NCI-H2227 (cell line): ENCODE data around the gene SLC48A1.

Source experiments
- DNase-seq: peaks from one replicate; lab custom pipeline; 2025; ENCODE audit not compliant: unreplicated experiment; lab: John Stamatoyannopoulos, UW

The SLC48A1 gene

DNA sequence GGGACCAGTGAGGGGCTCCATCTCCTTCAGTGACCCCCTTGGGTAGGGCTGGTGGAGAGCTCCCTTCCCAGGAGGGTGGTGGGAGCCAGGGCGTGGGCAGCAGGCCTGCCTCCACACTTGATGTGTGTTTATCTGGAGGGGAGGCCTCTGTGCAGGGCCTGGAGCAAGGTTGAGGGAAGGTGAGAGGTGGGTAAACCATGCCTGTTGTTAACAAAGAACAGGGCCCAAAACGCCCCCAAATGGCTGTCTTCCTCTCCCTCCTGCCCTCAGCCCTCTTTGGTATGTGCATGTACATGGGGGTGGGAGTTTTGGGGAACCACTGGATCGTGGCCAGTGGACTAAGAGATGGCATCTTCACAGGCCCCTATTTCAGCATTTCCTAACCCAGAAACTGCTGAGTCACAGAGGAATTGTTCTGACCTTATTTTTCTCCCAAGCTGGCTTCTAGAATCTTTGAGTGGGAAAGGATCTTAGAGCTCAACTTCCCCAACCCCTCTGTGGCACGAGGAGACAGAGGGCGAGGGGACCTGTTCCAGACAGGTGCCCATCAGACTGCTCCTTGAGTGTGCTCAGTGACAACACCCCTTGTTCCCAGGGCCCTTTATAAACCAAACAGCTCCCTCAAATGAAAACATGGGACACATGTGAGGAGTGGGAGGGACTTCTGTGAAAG lies 3.6 kb downstream of the SLC48A1 start:
- no peak for DNase-seq

DNA sequence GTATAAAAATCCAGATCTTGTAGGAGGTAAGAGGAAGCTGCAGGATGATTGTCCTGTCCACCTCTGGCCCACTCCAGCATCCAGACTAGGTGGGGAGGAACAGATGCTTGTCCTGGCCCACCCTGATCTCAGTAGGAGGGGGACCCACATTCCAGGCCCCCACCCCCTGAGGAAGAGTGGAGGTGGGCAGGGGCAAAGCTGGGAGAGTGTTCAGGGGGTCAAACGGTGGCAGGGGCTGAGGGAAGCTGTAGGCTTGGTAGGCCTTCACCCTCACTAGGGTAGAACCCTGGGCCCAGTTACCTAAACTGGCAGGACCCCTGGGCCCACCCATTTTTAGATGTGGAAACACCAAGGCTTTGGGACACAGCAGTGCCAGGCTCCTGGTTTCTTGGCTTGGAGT lies 4.1 kb downstream of the SLC48A1 start:
- DNase-seq, result no peak

DNA sequence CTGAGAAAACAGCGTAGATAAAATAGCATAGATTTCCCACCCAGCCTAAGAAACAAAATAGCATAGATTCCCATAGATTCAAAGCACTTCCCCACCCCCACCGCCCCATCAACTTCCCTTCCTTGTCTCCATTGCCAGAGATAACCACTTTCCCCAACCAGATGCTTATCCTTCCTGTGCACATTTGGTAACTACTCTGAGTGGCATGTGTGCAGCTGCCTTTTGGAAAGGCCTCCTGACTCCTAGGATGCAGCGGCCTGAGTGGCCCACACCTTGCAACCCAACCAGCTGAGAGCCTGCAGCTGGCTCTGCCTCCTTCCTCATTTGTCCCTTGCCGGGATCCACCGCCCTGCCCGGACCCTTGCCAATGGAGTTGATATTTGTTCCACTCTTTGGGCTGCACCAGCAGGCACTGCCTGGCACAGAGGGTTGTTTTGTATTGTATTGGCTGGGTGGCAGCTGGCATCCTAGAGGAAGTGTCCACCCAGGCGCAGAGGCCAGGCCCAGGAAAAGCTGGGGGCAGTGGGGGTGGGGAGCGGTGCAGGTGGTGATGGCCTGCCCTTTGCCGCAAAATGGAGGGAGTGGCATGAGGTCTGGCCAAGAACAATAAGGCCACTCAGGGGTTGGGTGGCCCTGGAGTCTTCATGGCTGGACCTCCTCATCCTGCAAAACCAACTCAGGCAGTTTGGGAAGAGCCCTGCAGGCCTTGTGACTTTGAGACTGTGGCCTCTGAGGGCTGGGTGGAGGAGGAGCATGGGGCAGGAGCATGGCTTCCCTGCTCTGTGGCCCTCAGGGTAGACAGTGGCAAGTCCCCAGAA lies 4.9 kb downstream of the SLC48A1 start:
- DNase-seq, result no peak

DNA sequence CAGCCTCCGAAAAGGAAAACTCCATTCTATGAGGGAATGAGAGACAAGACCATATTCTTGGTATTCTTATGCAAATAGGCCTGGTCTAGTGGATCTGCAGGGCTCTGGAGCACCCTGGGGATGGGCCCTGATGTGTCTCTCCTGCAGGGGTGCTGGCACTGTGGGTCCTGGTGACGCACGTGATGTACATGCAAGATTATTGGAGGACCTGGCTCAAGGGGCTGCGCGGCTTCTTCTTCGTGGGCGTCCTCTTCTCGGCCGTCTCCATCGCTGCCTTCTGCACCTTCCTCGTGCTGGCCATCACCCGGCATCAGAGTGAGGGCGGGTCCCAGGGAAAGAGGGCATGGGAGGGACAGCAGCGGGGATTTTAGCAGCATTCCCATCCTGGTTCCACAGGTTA lies 5.8 kb downstream of the SLC48A1 start:
- DNase-seq, result no peak

DNA sequence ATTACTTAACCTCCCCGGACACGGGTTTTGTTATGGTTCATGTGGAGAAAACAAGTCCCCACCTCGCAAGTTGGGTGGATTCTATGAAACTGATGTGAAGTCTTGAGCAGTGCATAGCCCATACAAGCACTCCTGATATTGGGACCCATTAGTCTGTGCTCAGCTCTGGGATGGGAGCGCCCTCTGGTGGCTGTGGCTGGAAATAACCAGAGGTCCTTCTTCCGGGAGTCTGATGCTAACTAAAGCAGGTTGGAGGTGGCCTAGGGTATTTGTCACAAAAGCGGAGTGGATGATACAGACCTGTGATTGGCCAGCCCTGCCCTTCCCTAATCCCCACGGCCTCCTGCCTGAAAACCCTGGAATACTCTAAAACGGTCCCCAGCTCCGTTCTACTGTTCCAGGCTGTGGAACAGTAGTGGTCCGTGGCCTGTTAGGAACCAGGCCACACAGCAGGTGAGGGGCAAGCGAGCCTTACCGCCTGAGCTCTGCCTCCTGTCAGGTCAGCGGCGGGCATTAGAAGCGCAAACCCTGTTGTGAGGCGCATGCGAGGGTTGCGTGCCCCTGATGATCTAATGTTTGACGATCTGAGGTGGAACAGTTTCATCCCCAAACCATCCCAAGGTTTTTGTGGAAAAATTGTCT lies 6.4 kb downstream of the SLC48A1 start:
- DNase-seq, result peak; percentile 83

DNA sequence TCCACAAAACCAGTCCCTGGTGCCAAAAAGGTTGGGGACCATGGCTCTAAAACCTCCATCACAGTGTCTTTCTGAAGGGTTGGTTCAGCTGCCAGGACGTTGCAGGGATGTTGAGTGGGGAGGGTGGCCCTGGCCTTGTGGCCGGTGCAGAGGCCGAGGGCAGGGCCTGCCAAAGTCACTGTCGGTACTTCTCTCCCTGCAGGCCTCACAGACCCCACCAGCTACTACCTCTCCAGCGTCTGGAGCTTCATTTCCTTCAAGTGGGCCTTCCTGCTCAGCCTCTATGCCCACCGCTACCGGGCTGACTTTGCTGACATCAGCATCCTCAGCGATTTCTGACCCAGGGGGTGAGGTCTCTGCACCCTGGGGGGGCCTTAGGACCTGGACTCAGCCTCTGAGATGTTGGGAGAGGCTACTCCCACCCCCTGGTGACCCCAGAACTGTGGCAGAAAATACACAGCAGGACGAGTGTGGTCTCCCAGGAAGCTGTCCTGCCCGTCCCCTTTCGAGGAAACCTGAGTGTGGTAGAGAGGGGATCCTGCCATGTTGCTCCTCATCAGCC lies 7.0 kb downstream of the SLC48A1 start:
- no peak for DNase-seq

DNA sequence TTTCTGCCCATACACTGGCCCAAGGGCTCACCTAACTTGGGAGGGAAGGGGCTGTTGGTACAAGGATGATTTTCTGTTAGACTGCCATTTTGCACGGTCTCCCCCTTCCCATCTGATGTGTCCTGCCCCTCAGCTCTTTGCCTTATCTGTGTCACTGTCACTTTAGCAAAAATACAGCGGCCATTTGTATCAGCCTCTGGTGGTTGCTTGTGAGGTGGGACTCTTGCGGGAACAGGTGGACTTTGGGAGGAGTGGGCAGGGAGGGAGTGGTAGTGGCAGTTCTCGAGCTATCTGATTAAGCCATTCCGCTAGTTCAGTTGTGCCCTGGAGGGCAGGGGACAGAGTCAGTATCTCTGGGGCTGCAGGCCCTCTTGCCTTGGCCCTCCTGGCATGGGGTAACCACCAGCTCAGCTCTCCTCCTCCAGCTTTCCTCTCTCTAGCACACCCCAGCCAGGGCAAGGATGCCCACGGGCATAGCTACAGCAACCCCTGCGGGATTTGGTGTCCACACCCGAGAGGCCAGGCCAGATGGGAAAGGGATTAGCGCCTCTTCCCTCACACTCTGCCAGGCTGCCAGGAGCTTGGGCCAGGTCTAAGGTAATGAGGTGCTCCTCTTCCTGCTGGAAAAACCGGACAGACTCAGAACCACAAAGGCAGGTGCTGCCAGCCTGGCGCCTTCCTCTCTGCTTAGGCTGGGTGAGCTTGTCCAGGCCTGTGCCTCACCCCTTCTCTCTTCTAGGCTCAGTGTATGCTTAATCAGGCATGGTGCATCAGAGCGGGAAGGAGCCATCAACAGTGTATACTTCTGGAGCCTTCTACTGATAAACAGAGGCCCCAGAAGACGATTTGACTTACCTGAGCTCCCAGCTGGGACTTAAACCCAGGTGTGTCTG lies 8.7 kb downstream of the SLC48A1 start:
- no peak for DNase-seq

DNA sequence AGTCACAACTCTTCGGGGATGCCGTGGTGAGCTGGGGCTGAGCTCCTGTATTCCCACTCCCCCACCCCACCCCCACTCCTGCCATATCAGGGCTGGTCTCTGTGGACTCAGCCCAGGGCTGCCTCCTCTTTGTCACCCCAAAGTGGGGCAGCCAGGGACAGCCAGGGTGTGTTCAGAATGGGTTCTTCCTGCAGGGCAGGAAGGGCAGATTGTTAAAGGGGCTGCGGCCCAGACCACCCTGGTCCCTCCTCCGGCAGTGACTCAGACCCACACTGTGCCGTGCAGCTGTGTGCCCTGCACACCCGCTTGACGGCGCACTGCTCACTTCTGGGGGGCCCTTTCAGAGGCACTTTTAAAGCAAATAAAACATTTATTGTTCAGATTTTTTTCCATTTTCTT lies 9.3 kb downstream of the SLC48A1 start:
- DNase-seq, result no peak

DNA sequence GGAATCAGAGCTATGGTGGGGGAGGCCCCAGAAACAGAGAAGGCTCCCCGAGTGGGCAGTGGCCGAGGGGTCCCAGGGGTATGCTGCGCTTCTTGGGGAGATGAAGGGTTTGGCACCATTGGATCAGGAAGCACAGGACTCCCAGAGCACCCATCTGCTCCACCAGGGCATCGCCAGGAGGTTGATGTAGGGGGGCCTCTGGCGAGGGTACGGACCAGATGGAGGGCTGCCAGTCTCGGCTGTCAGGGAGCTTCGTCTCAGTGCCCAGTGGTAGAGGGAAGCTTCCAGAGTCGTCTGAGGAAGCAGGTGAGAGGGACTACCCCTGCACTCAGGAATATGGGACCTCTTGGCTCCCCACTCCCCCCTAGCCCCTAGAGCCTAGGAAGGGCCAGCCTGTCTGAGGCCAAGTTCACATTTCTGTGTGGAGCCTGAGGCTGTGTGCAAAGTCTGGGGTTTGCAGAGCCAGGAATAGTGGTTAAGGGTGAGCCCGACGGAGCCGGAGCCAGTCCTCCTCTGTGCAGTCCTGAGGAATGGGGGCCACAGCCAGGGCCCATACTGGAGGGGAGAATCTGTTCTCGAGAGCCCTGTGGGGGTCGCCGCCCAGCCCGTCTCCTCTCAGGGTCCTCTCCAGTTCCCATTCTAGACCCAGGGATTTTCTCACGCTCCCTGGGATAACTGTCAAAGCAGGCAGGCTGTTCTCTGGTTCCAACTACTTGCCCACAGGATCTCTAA lies 10.2 kb downstream of the SLC48A1 start:
- no peak for DNase-seq

DNA sequence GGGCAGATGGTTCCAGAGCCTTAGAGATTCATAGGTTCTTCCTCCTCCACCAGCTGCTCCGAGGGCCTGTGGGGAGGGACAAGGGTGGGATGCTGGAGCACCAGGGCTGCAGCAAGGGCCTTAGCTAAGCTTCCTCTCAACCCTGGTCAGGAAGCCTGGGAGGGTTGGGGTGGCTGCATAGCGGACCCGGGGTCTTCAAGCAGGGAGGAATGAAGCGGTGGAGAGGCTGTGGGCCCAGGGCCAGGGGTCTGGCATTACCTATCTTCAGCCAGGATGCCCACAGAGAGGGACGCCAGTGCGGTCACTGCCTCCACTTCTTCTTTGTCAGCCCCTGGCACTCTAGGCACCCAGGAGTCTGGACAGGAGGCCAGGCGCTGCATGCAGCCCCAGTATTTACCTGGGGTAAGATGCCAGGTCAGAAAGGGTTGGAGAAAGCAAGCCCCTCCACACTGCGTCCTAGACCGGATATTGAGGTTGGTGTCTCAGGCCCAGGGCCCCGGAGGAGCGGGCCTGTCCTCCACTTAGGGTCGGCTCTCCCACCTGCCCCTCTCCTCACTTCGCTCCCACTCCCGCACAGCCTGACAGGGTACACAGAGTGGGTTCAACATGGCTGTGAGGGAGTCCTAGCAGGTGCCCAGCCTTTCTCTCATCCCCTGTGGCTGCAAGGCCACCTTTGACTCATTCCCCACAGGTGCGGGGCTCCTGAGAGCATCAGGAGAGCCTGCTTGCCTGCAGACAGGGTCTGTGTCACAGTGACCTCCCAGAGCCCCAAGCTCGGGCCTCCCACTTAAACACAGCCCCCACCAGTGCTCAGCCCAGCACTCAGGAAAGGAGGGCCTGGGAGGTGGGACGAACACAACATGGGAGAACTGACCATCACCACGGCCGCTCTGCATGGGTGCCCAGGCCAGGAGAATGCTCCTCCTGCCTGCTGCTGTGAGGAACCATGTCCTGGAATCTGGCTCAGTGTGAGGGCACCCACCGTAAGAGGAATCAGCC lies 11.1 kb downstream of the SLC48A1 start:
- DNase-seq, result no peak

DNA sequence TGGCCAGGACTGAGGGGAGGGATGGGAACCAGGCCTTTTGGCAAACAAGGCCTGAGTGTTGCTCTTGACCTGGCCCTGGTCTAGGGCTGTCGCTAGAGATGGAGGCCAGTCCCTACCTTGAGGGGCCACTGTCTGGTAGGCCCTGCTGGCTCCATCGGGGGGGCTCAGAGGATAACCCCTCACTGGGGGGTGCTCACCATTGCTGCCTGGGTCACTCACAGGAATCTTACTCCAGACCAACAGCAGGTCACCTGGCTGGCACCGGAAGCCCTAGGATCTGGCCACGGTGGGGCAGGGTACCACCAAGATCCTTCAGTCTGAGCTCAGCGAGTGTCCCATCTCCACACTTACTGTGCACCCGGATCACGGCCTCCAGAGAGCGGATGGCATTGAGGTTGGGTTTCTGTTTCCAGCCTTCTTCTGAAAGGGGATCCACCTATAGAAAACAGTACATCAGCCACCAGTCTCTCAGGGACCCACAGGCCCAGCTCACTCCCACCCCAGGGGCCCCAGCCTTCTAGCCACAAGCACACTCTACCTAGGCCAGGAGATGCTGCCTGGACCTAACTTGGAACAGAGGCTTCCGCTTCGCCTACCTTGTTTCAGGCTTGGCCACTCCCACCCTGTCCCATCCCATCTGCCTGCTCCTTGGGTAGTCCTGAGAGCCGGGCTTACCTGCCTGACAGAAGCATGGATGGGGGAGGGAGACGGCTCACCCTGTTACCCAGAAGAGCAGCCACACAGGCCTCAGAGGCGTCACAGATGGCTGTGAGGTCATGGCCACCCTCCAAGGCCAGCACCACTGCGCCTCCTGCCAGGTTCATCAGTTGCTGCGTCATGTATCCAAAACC lies 12.2 kb downstream of the SLC48A1 start:
- no peak for DNase-seq

DNA sequence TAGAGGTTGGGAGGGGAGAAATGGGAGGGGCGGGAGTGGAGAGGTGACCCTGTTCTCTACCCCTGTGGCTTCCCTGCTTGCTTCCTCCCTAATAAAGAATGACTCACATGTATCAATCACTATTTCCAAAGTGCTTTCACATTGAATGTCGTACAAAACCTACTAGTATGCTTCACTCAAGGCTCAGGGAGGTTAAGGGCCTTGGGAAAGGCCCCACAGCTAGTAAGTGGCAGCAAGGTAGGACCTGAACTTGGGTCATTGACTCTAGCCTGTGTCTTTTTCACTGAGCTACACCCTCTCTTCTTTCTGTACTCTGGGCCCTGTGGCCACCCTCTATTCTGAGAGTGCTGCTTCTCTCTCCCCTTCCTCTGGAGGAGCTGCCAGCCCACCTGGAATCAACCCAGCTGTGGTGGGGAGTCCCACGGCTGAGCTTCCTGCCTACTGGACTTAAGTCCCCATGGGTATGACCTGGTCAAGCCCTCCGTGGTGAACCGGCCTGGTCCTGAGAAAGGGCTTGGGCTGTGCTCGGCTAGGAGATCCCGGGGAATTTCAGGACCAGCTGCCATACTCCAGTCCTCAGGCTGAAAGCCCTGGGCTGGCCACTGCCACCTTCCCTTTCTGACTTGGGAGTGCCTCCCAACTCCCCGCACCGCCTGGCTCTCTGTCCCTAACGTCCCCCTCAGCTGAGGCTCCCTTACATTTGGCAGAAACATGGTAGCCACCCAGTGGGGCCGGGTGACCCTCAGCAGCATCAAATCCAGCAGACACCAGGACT lies 13.0 kb downstream of the SLC48A1 start:
- no peak for DNase-seq

DNA sequence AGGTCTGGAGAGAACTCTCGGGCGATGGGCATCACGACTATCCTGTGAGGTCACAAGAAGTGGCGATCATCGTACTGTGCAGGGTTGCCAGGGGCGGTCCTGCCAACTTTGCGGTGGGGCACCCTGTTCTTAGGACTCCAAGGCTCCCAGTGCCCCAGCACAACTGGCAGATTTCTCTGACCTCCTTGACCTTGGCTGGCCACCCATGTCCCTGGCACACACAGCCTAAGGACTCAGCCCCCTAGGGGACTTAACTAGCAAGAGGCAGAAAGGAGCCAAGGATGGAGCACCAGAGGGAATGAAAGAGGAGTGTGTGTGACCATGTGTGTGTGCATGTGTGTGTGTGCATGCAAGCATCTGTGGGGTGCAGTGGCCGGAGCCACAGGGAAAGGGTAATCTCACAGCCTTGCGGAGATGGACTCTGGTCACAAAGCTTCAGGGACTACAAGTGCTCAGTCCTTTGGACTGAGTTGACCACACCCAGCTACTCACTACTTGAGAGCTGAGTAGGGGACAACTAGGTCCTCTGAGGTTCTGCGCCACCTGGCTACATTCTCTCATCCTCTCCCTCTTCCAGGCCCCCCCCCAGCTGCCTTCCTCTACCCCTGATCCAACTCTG lies 13.7 kb downstream of the SLC48A1 start:
- no peak for DNase-seq

DNA sequence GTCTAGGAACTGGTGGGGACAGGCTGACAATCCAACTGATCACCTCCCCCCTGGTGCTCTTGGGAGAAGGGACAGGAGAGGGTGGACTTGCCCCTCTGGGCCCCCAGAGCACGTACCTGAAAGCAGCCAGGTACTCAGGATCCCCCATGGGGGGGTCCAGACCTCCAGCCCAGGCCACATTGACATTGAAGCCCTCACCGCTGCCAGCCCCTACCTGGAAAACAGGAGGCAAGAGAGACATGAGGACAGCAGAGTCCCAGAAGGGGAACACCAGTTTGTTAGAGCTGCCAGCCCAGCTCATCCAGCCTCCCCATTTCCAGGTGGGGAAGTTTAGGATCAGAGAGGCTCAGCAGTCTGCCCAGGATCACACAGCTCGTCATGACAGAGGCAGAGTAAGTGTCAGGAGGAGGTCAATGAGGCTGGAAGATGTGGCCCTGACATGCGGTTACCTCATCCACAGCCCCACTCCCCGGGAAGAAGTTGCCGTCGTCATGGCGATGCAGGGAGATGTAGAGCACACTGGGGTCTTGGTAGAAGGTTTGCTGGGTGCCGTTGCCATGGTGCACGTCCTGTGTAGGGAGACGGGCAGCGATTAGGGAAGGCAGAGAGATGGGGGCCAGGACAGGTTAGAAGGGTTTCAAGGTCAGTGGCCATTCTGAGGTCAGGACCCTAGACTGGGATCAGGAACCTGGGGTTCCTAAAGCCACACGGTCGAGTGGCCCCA lies 14.7 kb downstream of the SLC48A1 start:
- DNase-seq, result no peak

DNA sequence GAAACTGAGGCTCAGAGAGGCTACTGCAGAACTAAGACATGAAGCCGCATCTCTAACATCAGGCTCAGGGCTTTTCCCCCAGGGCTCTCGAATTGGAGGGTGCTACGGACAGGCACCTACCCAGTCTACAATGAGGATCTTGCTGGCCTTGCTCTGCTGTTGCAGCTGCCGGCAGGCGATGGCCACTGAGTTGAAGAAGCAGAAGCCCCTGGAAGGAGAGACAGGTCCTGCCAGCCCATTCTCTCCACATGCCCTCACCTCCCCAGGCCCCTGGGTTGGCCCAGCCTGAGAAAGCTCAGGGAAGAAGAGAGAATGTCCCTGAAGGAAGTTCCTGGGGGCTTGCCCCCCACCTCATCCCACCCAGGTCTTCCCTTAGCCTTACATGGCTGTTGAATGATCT lies 16.1 kb downstream of the SLC48A1 start:
- DNase-seq, result no peak
